Thoracic aorta (tissue), 2 donors: ENCODE results near the gene C1R. TPM values are rescaled to one million over a fixed set of nuclear protein-coding genes. Genes with fewer than 3 reads are reported as not detected.
"Not testable (repeated sequence)": the region's sequence is repeated elsewhere in the genome, so short reads cannot be mapped to it uniquely, and the experiment has no call there.

ENCODE experiments used
- ATAC-seq: fragments of 150-250 bp; one replicate; pipeline ENCODE4 v1.8.0; 2017; ENCODE audit warnings: low read depth; ENCODE audit not compliant: insufficient number of reproducible peaks, low FRiP score
- DNase-seq: peaks from one replicate; pipeline ENCODE4 v3.0.0-alpha.2; 2020; ENCODE audit warnings: low spot score
- H3K27ac ChIP-seq, 2 donors: fragments of 200-600 bp; sonication (generic); 1 replicate in 1 of 2; 2 replicates in 1 of 2; pipeline ENCODE4 v1.5.1; 2016; ENCODE audit warnings: mild to moderate bottlenecking in 2 of 2, moderate library complexity in 2 of 2
- H3K27me3 ChIP-seq: fragments of 200-600 bp; sonication (generic); replicated peaks from 2 replicates; pipeline ENCODE4 v1.6.0; 2016; ENCODE audit warnings: mild to moderate bottlenecking; ENCODE audit not compliant: insufficient read depth
- H3K36me3 ChIP-seq: fragments of 200-600 bp; sonication (generic); one replicate; pipeline ENCODE4 v1.5.1; 2016
- H3K4me1 ChIP-seq, 2 donors: fragments of 200-600 bp; sonication (generic); 1 replicate in 1 of 2; 2 replicates in 1 of 2; pipeline versions ENCODE4 v1.5.1 to v1.6.0; 2016; ENCODE audit warnings: low read depth in 2 of 2, mild to moderate bottlenecking in 1 of 2; ENCODE audit not compliant: control insufficient read depth in 1 of 2
- H3K4me3 ChIP-seq: fragments of 200-600 bp; sonication (generic); 2 replicates; pipeline ENCODE4 v1.5.1; 2016; ENCODE audit warnings: mild to moderate bottlenecking
- H3K9me3 ChIP-seq: fragments of 200-600 bp; sonication (generic); 2 replicates; pipeline ENCODE4 v1.5.1; 2016
- total RNA-seq, 2 donors: library from RNA; depleted of rRNA; stranded (reverse); fragments of >200 nt; gene quantifications; one replicate each; pipeline versions ENCODE4 v1.1.0 to v1.2.3, GENCODE V29; 2016
- TF ChIP-seq, protein P1 (sequence below): fragments of 200-600 bp; sonication (generic); IDR thresholded peaks from one replicate; pipeline ENCODE4 v1.5.1; 2019; ENCODE audit warnings: antibody characterized with exemption

The C1R gene
- total RNA-seq, 2 donors from 2014 or later: 811 to 997 TPM

DNA sequence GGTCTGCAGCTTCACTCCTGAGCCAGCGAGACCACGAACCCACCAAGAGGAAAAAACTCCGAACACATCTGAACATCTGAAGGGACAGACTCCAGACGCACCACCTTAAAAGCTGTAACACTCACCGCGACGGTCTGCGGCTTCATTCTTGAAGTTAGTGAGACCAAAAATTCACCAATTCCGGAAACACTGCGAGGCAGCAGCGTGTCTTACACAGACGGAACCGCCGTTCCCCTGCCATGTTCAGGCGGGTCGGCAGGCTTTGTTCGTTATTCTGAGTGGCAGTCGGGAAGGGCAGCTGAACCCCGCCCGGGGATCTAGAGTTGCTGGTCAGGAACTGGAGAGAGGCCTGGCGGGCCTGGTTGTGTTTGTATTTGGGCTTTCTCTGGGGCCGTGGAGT, 53.7 kb downstream of the C1R start:
- no peak for ATAC-seq
- no peaks in the 10 kb centered on the region for H3K9me3 ChIP-seq
- no peak overlapping the region for H3K27ac ChIP-seq
- no peak overlapping the region for H3K4me3 ChIP-seq
- no peak for DNase-seq
- H3K27me3 ChIP-seq: no peaks in the 10 kb centered on the region
- TF ChIP-seq, protein P1, sequence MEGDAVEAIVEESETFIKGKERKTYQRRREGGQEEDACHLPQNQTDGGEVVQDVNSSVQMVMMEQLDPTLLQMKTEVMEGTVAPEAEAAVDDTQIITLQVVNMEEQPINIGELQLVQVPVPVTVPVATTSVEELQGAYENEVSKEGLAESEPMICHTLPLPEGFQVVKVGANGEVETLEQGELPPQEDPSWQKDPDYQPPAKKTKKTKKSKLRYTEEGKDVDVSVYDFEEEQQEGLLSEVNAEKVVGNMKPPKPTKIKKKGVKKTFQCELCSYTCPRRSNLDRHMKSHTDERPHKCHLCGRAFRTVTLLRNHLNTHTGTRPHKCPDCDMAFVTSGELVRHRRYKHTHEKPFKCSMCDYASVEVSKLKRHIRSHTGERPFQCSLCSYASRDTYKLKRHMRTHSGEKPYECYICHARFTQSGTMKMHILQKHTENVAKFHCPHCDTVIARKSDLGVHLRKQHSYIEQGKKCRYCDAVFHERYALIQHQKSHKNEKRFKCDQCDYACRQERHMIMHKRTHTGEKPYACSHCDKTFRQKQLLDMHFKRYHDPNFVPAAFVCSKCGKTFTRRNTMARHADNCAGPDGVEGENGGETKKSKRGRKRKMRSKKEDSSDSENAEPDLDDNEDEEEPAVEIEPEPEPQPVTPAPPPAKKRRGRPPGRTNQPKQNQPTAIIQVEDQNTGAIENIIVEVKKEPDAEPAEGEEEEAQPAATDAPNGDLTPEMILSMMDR: no peak
- H3K4me1 ChIP-seq: no peaks in the 10 kb centered on the region
- H3K36me3 ChIP-seq: no peaks in the 10 kb centered on the region

DNA sequence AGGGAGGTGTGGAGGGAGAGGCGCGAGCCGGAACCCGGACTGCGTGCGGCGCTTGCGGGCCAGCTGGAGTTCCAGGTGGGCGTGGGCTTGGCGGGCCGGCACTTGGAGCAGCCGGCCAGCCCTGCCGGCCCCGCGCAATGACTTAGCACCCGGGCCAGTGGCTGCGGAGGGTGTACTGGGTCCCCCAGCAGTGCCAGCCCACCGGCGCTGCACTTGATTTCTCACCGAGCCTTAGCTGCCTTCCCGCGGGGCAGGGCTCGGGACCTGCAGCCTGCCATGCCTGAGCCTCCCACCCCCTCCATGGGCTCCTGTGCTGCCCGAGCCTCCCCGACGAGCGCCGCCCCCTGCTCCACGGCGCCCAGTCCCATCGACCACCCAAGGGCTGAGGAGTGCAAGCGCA, 54.8 kb downstream of the C1R start:
- H3K27me3 ChIP-seq, DNase-seq, ATAC-seq, H3K27ac ChIP-seq, H3K9me3 ChIP-seq, H3K4me1 ChIP-seq, H3K4me3 ChIP-seq, H3K36me3 ChIP-seq: not testable (repeated sequence)

DNA sequence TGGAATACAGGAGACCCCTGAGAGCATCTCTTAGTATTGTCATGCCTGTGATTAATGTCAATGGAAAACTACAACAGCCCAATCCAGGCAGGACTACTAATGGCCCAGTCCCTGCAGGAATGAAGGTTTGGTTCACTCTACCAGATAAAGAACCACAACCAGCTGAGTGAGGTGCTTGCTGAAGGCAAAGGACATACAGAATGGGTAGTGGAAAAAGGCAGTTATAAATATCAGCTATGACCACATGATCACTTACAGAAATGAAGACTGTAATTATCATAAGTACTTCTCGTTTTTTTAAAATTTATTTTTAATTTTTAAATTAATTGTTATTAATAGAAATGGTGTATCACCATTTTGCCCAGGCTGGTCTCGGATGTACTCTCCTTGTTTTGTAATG, 56.8 kb downstream of the C1R start:
- Histone ChIP-seq H3K4me1 (no peaks in the 10 kb centered on the region), H3K27me3 (no peaks in the 10 kb centered on the region), H3K9me3 (no peaks in the 10 kb centered on the region), H3K36me3 (no peaks in the 10 kb centered on the region), H3K4me3 (no peak overlapping the region), H3K27ac (no peak overlapping the region)
- no peak for ATAC-seq
- TF ChIP-seq, protein P1: no peak
- no peak for DNase-seq

DNA sequence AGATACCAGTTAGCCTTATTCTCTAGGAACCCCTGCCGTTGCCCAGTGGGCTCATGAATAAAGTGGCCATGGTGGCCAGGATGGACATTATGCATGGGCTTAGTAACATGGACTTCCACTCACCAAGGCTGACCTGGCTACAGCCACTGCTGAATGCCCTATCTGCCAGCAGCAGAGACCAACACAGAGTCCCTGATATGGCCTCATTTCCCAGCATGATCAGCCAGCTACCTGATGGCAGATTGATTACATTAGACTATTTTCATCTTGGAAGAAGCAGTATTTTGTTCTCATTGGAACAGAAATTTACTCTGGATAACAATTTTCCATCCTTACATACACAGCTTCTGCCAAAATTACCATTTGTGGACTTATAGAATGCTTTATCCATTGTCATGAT, 57.8 kb downstream of the C1R start:
- no peaks in the 10 kb centered on the region for H3K4me1 ChIP-seq
- H3K9me3 ChIP-seq: no peaks in the 10 kb centered on the region
- no peaks in the 10 kb centered on the region for H3K27me3 ChIP-seq
- no peak for DNase-seq
- H3K36me3 ChIP-seq: no peaks in the 10 kb centered on the region
- H3K4me3 ChIP-seq: no peak overlapping the region
- no peak overlapping the region for H3K27ac ChIP-seq
- ATAC-seq: no peak
- TF ChIP-seq, protein P1: no peak

DNA sequence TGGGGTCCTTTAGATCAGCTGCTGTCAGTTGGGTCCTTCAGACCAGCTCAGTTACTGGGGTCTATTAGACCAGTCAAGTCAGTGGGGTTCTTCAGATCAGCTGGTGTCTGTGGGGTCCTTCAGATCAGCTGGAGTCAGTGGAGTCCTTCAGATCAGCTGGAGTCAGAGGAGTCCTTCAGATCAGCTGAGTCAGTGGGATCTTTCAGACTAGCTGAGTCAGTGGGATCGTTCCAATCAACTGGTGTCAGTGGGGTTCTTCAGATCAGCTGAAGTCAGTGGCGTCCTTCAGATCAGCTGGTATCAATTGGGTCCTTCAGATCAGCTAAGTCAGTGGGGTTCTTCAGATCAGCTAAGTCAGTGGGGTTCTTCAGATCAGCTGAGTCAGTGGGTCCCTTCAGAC, 59.3 kb downstream of the C1R start:
- Histone ChIP-seq H3K27ac (no peak overlapping the region), H3K27me3 (no peaks in the 10 kb centered on the region), H3K36me3 (no peaks in the 10 kb centered on the region), H3K4me3 (no peak overlapping the region), H3K4me1 (no peaks in the 10 kb centered on the region), H3K9me3 (no peaks in the 10 kb centered on the region)
- DNase-seq: no peak
- TF ChIP-seq, protein P1: no peak
- ATAC-seq: no peak

DNA sequence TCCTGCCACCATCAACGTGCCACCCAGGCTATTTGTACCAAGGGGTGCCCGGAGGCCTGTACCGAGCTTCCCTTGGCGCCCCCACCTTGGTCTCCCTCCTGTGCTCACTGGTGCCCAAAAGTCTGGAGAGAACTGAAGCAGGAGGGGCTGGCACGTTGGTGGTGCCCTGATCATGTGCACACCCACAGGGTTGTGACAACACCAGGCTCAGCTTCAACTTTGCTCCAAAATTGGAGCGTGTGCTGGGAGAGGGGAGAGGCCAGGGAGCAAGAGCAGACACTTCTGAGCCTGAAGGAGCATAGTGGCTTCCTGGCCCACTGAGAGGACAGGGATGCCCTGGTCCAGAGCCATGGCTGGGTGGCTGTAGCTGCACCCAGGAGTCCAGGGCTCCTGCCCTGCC, 60.9 kb downstream of the C1R start:
- TF ChIP-seq, protein P1: no peak
- Histone ChIP-seq H3K4me1 (no peaks in the 10 kb centered on the region), H3K9me3 (no peaks in the 10 kb centered on the region), H3K27ac (no peak overlapping the region), H3K36me3 (no peaks in the 10 kb centered on the region), H3K4me3 (no peak overlapping the region), H3K27me3 (no peaks in the 10 kb centered on the region)
- DNase-seq: no peak
- ATAC-seq: no peak
